Mesothelial cell of epicardium (in vitro differentiated cells): ENCODE measurements around the gene BMPER. TPM values are rescaled to one million over a fixed set of nuclear protein-coding genes. Genes with fewer than 3 reads are reported as not detected.

Source experiments
- DNase-seq, 2 experiments: peaks; one replicate each; pipeline ENCODE4 v3.0.0; 2021; ENCODE audit warnings: low spot score in 2 of 2; ENCODE audit not compliant: unreplicated experiment in 2 of 2
- H3K27ac Mint-ChIP-seq: 2 replicates; pipeline ENCODE4 v1.8.0; 2021; ENCODE audit warnings: mixed read lengths
- H3K27me3 Mint-ChIP-seq: 2 replicates; pipeline ENCODE4 v1.8.0; 2021; ENCODE audit warnings: low read depth, mixed read lengths
- H3K36me3 Mint-ChIP-seq: 2 replicates; pipeline ENCODE4 v1.8.0; 2021; ENCODE audit warnings: mixed read lengths
- H3K4me1 Mint-ChIP-seq: 2 replicates; pipeline ENCODE4 v1.8.0; 2021; ENCODE audit warnings: mixed read lengths
- H3K4me3 Mint-ChIP-seq: 2 replicates; pipeline ENCODE4 v1.8.0; 2021; ENCODE audit warnings: mild to moderate bottlenecking, moderate library complexity, mixed read lengths
- H3K9me3 Mint-ChIP-seq: 2 replicates; pipeline ENCODE4 v1.8.0; 2021; ENCODE audit warnings: mixed read lengths
- CTCF ChIP-seq: fragments of 200-600 bp; sonication (generic); IDR thresholded peaks from one replicate; pipeline ENCODE4 v1.5.0; 2021; ENCODE audit warnings: antibody characterized with exemption; ENCODE audit not compliant: unreplicated experiment
- total RNA-seq: library from RNA; stranded (reverse); gene quantifications from 3 replicates; pipeline ENCODE4 v1.2.1, GENCODE V29; 2021

The BMPER gene
- total RNA-seq, 1 donor from 2014 or later = 1.7 TPM

- Mint-ChIP-seq H3K4me3 (no peak overlapping the region), H3K36me3 (no peaks in the 10 kb centered on the region), H3K27ac (no peak overlapping the region), H3K4me1 (peaks cover 5% of the 10 kb centered on the region), H3K9me3 (no peaks in the 10 kb centered on the region), H3K27me3 (no peaks in the 10 kb centered on the region)
- no peak for TF ChIP-seq CTCF
- DNase-seq = no peak
Measured at GRCh38 chr7:34138483-34138882, 233.1 kb downstream of the BMPER start.

- Mint-ChIP-seq H3K4me1 (peaks cover 5% of the 10 kb centered on the region), H3K27ac (no peak overlapping the region), H3K27me3 (peaks cover 3% of the 10 kb centered on the region), H3K9me3 (no peaks in the 10 kb centered on the region), H3K4me3 (no peak overlapping the region), H3K36me3 (no peaks in the 10 kb centered on the region)
- no peak for DNase-seq
- no peak for TF ChIP-seq CTCF
Measured at GRCh38 chr7:34139086-34139485, 233.7 kb downstream of the BMPER start.

DNA sequence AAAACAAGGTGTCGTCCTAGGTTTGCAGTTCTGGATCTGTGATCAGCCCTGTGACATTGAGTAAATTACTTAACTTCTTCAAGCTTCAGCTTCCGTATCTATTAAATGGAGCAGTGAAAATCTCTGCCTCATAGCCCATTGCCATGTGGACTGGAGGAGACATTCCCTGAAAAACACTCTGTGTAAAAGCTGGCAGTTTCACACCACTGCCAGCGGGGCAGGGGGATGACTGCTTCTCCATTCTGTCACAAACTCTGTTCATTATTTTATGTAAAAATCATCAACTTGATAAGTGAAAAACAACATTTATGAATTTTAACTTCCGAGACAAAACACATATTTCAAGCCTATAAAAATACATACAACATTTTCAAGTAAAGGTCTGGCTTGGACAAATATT is 234.7 kb downstream of the BMPER start:
- no peaks in the 10 kb centered on the region for H3K9me3 Mint-ChIP-seq
- H3K36me3 Mint-ChIP-seq = no peaks in the 10 kb centered on the region
- no peak for DNase-seq
- no peak overlapping the region for H3K4me3 Mint-ChIP-seq
- H3K27me3 Mint-ChIP-seq = peaks cover 3% of the 10 kb centered on the region
- H3K27ac Mint-ChIP-seq = no peak overlapping the region
- TF ChIP-seq CTCF = no peak
- peaks cover under 1% of the 10 kb centered on the region for H3K4me1 Mint-ChIP-seq

- H3K4me3 Mint-ChIP-seq = no peak overlapping the region
Measured at GRCh38 chr7:34143402-34143801, 238.1 kb downstream of the BMPER start.

GRCh38 chr7:34145603-34146002 is 240.3 kb downstream of the BMPER start:
- no peaks in the 10 kb centered on the region for H3K36me3 Mint-ChIP-seq
- no peak for DNase-seq
- H3K27ac Mint-ChIP-seq = no peak overlapping the region
- H3K9me3 Mint-ChIP-seq = no peaks in the 10 kb centered on the region
- H3K27me3 Mint-ChIP-seq = peaks cover 3% of the 10 kb centered on the region
- H3K4me3 Mint-ChIP-seq = no peak overlapping the region
- no peak for TF ChIP-seq CTCF
- no peaks in the 10 kb centered on the region for H3K4me1 Mint-ChIP-seq

More at GRCh38 chr7:34143402-34143801, 238.1 kb downstream of the BMPER start:
- no peaks in the 10 kb centered on the region for H3K9me3 Mint-ChIP-seq
- no peak for DNase-seq
- H3K36me3 Mint-ChIP-seq = no peaks in the 10 kb centered on the region
- H3K27ac Mint-ChIP-seq = no peak overlapping the region
- no peak for TF ChIP-seq CTCF
- H3K4me1 Mint-ChIP-seq = no peaks in the 10 kb centered on the region
- peaks cover 3% of the 10 kb centered on the region for H3K27me3 Mint-ChIP-seq

DNA sequence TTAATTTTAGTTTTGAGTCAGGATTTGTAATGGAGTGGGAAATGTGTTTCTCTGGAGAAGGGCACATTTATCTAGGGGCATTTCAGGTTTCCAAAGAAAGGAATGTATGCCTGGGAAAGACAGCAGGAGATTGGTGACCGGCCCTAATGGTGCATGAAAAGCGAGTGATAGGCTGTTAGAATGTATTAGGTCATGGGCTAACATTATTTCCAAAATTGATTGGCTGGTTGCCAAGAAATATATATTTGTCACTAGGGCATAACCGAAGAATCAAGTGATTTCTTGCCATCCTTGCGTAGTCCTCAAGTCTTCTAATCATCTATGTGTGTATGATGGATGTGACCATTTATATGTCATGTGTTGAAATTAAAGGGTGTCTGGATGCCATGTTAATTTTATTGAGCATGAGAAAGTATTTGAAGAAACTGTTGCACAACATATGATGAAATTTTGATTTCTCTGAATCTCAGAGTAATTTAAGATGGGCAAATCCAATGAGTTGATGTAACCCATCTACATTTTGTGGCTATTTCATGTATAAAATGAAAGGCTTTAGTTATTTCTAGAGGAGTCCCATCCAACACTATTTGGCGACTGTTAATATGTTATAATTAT is 248.4 kb downstream of the BMPER start:
- Mint-ChIP-seq H3K36me3 (no peaks in the 10 kb centered on the region), H3K9me3 (no peaks in the 10 kb centered on the region), H3K4me3 (no peak overlapping the region)

More for the DNA sequence above, 248.4 kb downstream of the BMPER start:
- no peak for TF ChIP-seq CTCF
- peaks cover 3% of the 10 kb centered on the region for H3K4me1 Mint-ChIP-seq
- H3K27me3 Mint-ChIP-seq = no peaks in the 10 kb centered on the region
- no peak overlapping the region for H3K27ac Mint-ChIP-seq
- no peak for DNase-seq
